ENCODE data around the gene CTNNA1. TPM values are rescaled to one million over a fixed set of nuclear protein-coding genes. Genes with fewer than 3 reads are reported as not detected.

CTNNA1 gene
- polyA plus RNA-seq, 1 donor (not counting 4 experiments of a cell fraction or from before 2014, with no cell fraction given) = 119 TPM

DNA sequence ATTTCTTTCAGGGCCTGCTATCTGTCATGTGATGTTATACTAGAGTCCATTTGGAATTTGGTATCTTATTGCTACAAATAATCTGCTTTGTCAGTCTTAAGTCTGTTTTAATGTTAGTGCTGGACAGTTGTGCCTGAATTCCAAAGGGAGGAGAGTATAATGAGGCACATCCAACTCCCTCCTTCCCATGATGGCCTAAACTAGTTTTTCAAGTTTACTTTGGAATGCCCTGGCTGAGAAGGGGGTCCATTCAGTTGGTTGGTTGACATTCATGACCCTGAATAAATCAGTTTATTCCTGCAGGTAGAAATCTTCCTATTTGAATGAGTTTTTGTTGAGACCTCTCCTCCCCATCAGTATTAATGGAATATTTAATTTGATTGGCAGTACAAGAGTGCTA lies 131.3 kb downstream of the CTNNA1 start:
- H3K4me1 ChIP-seq (ENCODE audit: control insufficient read depth, extremely low read depth, insufficient read depth, low read length) = no peaks in the 10 kb centered on the region
- dilution Hi-C loops (cut with MboI; ENCODE audit: extremely low pct_ligation_motif_present, low sequenced_read_pairs) = no loop called here
- H3K79me2 ChIP-seq (ENCODE audit: control insufficient read depth, insufficient read depth, low read length) = peaks cover 34% of the 10 kb centered on the region
- no peak for TF ChIP-seq EZH2 (IDR thresholded peaks at IDR 0.05; ENCODE audit: low read length)
- TF ChIP-seq, protein P1, sequence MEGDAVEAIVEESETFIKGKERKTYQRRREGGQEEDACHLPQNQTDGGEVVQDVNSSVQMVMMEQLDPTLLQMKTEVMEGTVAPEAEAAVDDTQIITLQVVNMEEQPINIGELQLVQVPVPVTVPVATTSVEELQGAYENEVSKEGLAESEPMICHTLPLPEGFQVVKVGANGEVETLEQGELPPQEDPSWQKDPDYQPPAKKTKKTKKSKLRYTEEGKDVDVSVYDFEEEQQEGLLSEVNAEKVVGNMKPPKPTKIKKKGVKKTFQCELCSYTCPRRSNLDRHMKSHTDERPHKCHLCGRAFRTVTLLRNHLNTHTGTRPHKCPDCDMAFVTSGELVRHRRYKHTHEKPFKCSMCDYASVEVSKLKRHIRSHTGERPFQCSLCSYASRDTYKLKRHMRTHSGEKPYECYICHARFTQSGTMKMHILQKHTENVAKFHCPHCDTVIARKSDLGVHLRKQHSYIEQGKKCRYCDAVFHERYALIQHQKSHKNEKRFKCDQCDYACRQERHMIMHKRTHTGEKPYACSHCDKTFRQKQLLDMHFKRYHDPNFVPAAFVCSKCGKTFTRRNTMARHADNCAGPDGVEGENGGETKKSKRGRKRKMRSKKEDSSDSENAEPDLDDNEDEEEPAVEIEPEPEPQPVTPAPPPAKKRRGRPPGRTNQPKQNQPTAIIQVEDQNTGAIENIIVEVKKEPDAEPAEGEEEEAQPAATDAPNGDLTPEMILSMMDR (optimal IDR thresholded peaks at IDR 0.05 in 1 of 3, IDR thresholded peaks at IDR 0.05 in 1 of 3, conservative IDR thresholded peaks at IDR 0.05 in 1 of 3; ENCODE audit: extremely low read depth in 1 of 3, insufficient read depth in 2 of 3, low read length in 3 of 3) = no peak
- no peaks in the 10 kb centered on the region for H4K20me1 ChIP-seq (ENCODE audit: control insufficient read depth, extremely low read depth, insufficient read depth, low read length)
- DNase-seq (ENCODE audit: low read depth, low spot score) (no peak), FAIRE-seq (no peak)
- H3K4me3 ChIP-seq (ENCODE audit: control insufficient read depth in 2 of 3, extremely low read depth in 1 of 3, insufficient read depth in 2 of 3, low read depth in 1 of 3, low read length in 3 of 3) = no peak overlapping the region
- no peak overlapping the region for H3K27ac ChIP-seq (ENCODE audit: control insufficient read depth, insufficient read depth, low read length)
- peaks cover 13 to 32% of the 10 kb centered on the region in 2 experiments for H3K36me3 ChIP-seq (ENCODE audit: control insufficient read depth in 2 of 2, extremely low read depth in 1 of 2, insufficient read depth in 2 of 2, low read length in 2 of 2)
- H3K4me2 ChIP-seq (ENCODE audit: control insufficient read depth, extremely low read depth, insufficient read depth, low read depth, low read length) = no peak overlapping the region
- H3K9ac ChIP-seq (ENCODE audit: control insufficient read depth, extremely low read depth, insufficient read depth, low read length) = no peak overlapping the region
- no peaks in the 10 kb centered on the region for H3K27me3 ChIP-seq (ENCODE audit: control insufficient read depth, extremely low read depth, insufficient read depth, low read length)
- no peaks in the 10 kb centered on the region for H3K9me1 ChIP-seq (ENCODE audit: control insufficient read depth, extremely low read depth, insufficient read depth, low read length)
- H3K9me3 ChIP-seq (ENCODE audit: control insufficient read depth, low read depth, low read length) = no peaks in the 10 kb centered on the region
- no peak overlapping the region for H2AFZ ChIP-seq (ENCODE audit: control insufficient read depth, low read length)

DNA sequence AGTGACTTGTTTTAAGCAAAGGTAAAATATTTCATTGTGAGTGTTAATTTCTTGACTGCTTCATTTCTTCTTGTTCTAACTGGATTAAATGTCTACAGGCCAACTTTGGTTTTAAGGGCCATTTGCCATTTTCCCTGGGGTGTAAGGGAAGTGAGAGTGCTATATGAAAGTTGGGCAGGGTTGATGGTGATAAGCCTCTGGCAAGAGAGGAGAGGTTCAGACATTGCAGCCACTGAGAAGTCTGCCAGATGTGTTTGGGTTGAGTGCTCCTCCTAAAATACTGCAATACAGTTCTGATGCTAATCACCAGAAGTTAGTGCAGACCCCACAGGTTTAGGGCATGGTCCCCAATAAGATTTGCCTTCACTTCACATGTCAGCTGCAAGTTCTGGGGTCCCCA lies 136.8 kb downstream of the CTNNA1 start:
- Histone ChIP-seq H3K79me2 (ENCODE audit: control insufficient read depth, insufficient read depth, low read length) (peaks cover 2% of the 10 kb centered on the region), H3K4me2 (ENCODE audit: control insufficient read depth, extremely low read depth, insufficient read depth, low read depth, low read length) (no peak overlapping the region), H2AFZ (ENCODE audit: control insufficient read depth, low read length) (no peak overlapping the region), H3K27me3 (ENCODE audit: control insufficient read depth, extremely low read depth, insufficient read depth, low read length) (no peaks in the 10 kb centered on the region), H3K4me1 (ENCODE audit: control insufficient read depth, extremely low read depth, insufficient read depth, low read length) (no peaks in the 10 kb centered on the region), H3K27ac (ENCODE audit: control insufficient read depth, insufficient read depth, low read length) (no peak overlapping the region), H3K4me3 (ENCODE audit: control insufficient read depth in 2 of 3, extremely low read depth in 1 of 3, insufficient read depth in 2 of 3, low read depth in 1 of 3, low read length in 3 of 3) (no peak overlapping the region), H3K9me1 (ENCODE audit: control insufficient read depth, extremely low read depth, insufficient read depth, low read length) (no peaks in the 10 kb centered on the region), H3K9me3 (ENCODE audit: control insufficient read depth, low read depth, low read length) (no peaks in the 10 kb centered on the region), H3K9ac (ENCODE audit: control insufficient read depth, extremely low read depth, insufficient read depth, low read length) (no peak overlapping the region), H3K36me3 (ENCODE audit: control insufficient read depth in 2 of 2, extremely low read depth in 1 of 2, insufficient read depth in 2 of 2, low read length in 2 of 2) (peaks cover 23 to 34% of the 10 kb centered on the region in 2 experiments), H4K20me1 (ENCODE audit: control insufficient read depth, extremely low read depth, insufficient read depth, low read length) (no peaks in the 10 kb centered on the region)
- TF ChIP-seq EZH2 (IDR thresholded peaks at IDR 0.05; ENCODE audit: low read length) = no peak
- TF ChIP-seq, protein P1 (optimal IDR thresholded peaks at IDR 0.05 in 1 of 3, IDR thresholded peaks at IDR 0.05 in 1 of 3, conservative IDR thresholded peaks at IDR 0.05 in 1 of 3; ENCODE audit: extremely low read depth in 1 of 3, insufficient read depth in 2 of 3, low read length in 3 of 3) = no peak
- dilution Hi-C loops (cut with MboI; ENCODE audit: extremely low pct_ligation_motif_present, low sequenced_read_pairs) = no loop called here
- FAIRE-seq (no peak), DNase-seq (ENCODE audit: low read depth, low spot score) (no peak)

Measured in keratinocyte (primary cell).